SK-N-MC (cell line): ENCODE data around the gene ERF.

Experiments
- EZH2 ChIP-seq: fragments of 200-600 bp; sonication (generic); IDR thresholded peaks from one replicate; pipeline ENCODE4 v1.6.1; 2017; ENCODE audit warnings: antibody characterized with exemption
- FOXP2 ChIP-seq: optimal IDR thresholded peaks from 2 replicates; pipeline ENCODE3; 2011; ENCODE audit warnings: mild to moderate bottlenecking, moderate library complexity; ENCODE audit not compliant: insufficient read depth; ENCODE audit errors: extremely low read length, control extremely low read depth
- POLR2AphosphoS5 ChIP-seq: IDR thresholded peaks from 2 replicates; pipeline ENCODE4 v1.6.1; 2012; ENCODE audit warnings: mild to moderate bottlenecking, low read depth, low read length, borderline replicate concordance

GRCh38 chr19:42279155-42279901, 24.4 kb upstream of the ERF start:
- TF ChIP-seq EZH2 = no peak
- TF ChIP-seq POLR2AphosphoS5 = no peak
- no peak for TF ChIP-seq FOXP2
